DOHH2 (cell line): ENCODE results near the gene PDE8B.

Experiments
- EZH2phosphoT487 ChIP-seq: fragments of 200-600 bp; sonication (generic); IDR thresholded peaks from 2 replicates; pipeline ENCODE4 v1.6.1; 2017; ENCODE audit warnings: borderline replicate concordance, mild to moderate bottlenecking, antibody characterized with exemption, low read length, moderate library complexity, mixed read lengths
- TF ChIP-seq, protein P1 (sequence below): fragments of 200-600 bp; sonication (generic); IDR thresholded peaks from one replicate; pipeline ENCODE4 v1.5.1; 2014; ENCODE audit warnings: antibody characterized with exemption, mild to moderate bottlenecking, low read depth, low read length; ENCODE audit not compliant: poor library complexity, severe bottlenecking

DNA sequence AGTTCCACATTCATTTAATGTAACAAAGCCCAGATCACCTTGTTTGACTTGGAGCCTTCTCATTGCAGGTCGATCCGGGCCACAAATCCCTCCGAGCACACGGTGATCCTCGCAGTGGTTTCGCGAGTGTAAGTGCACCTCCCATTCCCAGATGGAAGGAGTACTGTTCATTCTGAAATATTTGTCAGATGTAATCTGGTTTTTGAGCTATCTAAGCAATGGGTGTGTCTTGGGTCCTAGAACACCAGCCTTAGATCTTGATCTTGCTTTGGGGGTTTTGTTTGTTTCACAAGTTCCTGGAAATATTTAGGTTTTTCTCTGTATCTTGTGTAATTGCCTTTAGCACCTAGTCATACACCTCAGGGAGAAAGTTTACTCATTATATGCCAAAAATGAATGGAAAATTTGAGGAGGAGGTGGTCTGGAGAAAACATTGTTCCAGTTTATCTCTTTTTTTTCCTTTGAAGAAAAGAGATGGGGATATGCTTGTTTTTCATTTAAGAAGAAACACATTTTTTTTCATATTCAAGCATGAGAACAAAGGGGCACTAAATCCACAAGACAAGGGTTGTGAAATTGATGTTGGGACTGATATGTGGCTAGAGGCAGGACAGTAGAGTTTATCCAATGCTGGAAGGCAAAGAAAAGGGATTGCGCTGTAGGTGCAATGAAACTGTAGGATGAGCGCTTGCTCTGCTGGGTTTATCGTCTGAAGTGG, 118.6 kb downstream of the PDE8B start:
- TF ChIP-seq, protein P1, sequence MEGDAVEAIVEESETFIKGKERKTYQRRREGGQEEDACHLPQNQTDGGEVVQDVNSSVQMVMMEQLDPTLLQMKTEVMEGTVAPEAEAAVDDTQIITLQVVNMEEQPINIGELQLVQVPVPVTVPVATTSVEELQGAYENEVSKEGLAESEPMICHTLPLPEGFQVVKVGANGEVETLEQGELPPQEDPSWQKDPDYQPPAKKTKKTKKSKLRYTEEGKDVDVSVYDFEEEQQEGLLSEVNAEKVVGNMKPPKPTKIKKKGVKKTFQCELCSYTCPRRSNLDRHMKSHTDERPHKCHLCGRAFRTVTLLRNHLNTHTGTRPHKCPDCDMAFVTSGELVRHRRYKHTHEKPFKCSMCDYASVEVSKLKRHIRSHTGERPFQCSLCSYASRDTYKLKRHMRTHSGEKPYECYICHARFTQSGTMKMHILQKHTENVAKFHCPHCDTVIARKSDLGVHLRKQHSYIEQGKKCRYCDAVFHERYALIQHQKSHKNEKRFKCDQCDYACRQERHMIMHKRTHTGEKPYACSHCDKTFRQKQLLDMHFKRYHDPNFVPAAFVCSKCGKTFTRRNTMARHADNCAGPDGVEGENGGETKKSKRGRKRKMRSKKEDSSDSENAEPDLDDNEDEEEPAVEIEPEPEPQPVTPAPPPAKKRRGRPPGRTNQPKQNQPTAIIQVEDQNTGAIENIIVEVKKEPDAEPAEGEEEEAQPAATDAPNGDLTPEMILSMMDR, result no peak
- TF ChIP-seq EZH2phosphoT487, result no peak
